Colonic mucosa (tissue), 4 donors: ENCODE measurements around the gene FHL3. TPM values are rescaled to one million over a fixed set of nuclear protein-coding genes. Genes with fewer than 3 reads are reported as not detected.

Source experiments
- DNase-seq: peaks from one replicate; pipeline ENCODE4 v3.0.0-alpha.2; 2020
- H3K27ac ChIP-seq: fragments of 200-600 bp; one replicate; pipeline ENCODE4 v1.8.0; 2021
- H3K27me3 ChIP-seq: fragments of 200-600 bp; one replicate; pipeline ENCODE4 v1.8.0; 2021
- H3K36me3 ChIP-seq: fragments of 200-600 bp; one replicate; pipeline ENCODE4 v1.8.0; 2021
- H3K4me1 ChIP-seq: fragments of 200-600 bp; one replicate; pipeline ENCODE4 v1.8.0; 2021; ENCODE audit warnings: mild to moderate bottlenecking
- H3K4me3 ChIP-seq: fragments of 200-600 bp; one replicate; pipeline ENCODE4 v1.8.0; 2021
- H3K9ac ChIP-seq, 2 donors: one replicate each; pipeline ENCODE4 v1.7.0; 2013; ENCODE audit warnings: control low read depth in 2 of 2, low read depth in 2 of 2, low read length in 2 of 2
- H3K9me3 ChIP-seq: fragments of 200-600 bp; one replicate; pipeline ENCODE4 v1.8.0; 2021
- intact Hi-C: fragments of 100-400 bp; cut with DNase I; formaldehyde crosslinking; loops from one replicate; pipeline ENCODE4 v1.14.1; 2022
- total RNA-seq, 2 donors: library from RNA; stranded (reverse); fragmentation: NEBNext Ultra II Directional in 1 of 2; extraction: Animal tissue kit (Norgen Biotek cat#: 25700) in 1 of 2; gene quantifications; one replicate each; pipeline ENCODE4 v1.2.1, GENCODE V29; 2021
- TF ChIP-seq, protein P1 (sequence below): fragments of 200-600 bp; IDR thresholded peaks from one replicate; pipeline ENCODE4 v1.8.0; 2022; ENCODE audit warnings: antibody characterized with exemption, mild to moderate bottlenecking
- donor health status: healthy.
- donor health status: DM: no; HTN: no; CAD: no.
- donor health status: DM: no; HTN: no; CAD: no.

The FHL3 gene
- total RNA-seq, 2 donors from 2014 or later: 2.7 to 7.8 TPM

GRCh38 chr1:38044221-38045215, 39.2 kb upstream of the FHL3 start:
- Histone ChIP-seq H3K9me3 (no peaks in the 10 kb centered on the region), H3K9ac (peak overlapping the region in 1 of 2 donors; percentile 12), H3K27ac (no peak overlapping the region), H3K4me1 (no peaks in the 10 kb centered on the region), H3K27me3 (peaks cover 55% of the 10 kb centered on the region), H3K36me3 (no peaks in the 10 kb centered on the region), H3K4me3 (no peak overlapping the region)
- intact Hi-C loops: loop anchor here (5.0 kb wide), 2 partner anchors 543 to 793 kb away; no protein-coding TSS in a partner anchor
- TF ChIP-seq, protein P1, sequence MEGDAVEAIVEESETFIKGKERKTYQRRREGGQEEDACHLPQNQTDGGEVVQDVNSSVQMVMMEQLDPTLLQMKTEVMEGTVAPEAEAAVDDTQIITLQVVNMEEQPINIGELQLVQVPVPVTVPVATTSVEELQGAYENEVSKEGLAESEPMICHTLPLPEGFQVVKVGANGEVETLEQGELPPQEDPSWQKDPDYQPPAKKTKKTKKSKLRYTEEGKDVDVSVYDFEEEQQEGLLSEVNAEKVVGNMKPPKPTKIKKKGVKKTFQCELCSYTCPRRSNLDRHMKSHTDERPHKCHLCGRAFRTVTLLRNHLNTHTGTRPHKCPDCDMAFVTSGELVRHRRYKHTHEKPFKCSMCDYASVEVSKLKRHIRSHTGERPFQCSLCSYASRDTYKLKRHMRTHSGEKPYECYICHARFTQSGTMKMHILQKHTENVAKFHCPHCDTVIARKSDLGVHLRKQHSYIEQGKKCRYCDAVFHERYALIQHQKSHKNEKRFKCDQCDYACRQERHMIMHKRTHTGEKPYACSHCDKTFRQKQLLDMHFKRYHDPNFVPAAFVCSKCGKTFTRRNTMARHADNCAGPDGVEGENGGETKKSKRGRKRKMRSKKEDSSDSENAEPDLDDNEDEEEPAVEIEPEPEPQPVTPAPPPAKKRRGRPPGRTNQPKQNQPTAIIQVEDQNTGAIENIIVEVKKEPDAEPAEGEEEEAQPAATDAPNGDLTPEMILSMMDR: no peak
- DNase-seq: no peak

GRCh38 chr1:38043036-38043747, 37.9 kb upstream of the FHL3 start:
- DNase-seq: no peak
- H3K9me3 ChIP-seq: no peaks in the 10 kb centered on the region
- no peak overlapping the region for H3K4me3 ChIP-seq
- no peak overlapping the region for H3K27ac ChIP-seq
- no peaks in the 10 kb centered on the region for H3K4me1 ChIP-seq
- TF ChIP-seq, protein P1: no peak
- H3K9ac ChIP-seq: no peak overlapping the region
- H3K36me3 ChIP-seq: no peaks in the 10 kb centered on the region
- peaks cover 56% of the 10 kb centered on the region for H3K27me3 ChIP-seq
- intact Hi-C loops: loop anchor here (5.0 kb wide), 2 partner anchors 544 to 794 kb away; no protein-coding TSS in a partner anchor

DNA sequence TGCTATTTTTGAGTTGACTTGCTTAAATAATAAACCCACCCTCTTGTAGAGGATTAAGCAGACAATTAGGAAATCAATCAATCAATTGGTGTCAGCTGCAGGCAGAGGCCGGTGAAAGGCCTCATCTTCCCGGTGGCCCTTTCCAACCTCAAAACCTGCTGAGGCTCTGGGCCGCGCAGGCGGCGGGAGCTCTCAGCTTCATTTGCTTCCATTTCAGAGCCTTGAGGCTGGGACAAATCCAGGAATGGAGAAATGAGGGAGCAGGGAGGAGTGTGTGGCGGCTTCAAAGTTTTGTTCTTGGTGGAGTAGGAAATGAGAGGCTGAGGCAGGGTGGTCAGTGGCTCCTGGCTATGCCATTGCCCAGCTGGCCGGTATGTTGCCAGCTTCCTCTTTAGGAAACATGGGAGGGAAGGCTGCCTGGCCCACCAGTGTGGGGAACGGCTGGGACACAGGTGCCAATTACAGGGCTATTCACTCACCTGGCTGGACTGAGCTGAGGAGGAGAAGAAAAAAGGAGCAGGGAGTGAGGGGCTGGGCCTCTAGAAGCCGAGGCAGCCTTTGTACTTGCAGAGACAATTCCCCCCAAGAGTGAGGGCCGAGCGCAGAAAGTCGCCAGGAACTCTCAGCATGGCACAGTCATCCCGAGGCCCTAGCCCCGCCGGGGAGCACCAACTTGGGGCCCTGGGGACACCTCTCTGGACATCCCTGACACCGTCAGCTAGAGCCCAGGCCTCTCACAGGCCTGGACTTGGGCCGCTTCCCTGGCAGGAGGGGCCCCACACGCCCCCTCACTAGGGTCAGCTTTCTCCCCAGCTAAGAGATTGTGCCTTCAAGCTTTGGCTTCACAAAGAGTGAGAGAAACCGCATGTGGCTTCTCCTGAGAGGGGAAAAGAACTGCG, 36.9 kb upstream of the FHL3 start:
- no peak overlapping the region for H3K9ac ChIP-seq
- no peaks in the 10 kb centered on the region for H3K4me1 ChIP-seq
- H3K27ac ChIP-seq: no peak overlapping the region
- intact Hi-C loops: loop anchor here (5.0 kb wide), 2 partner anchors 545 to 795 kb away; no protein-coding TSS in a partner anchor
- TF ChIP-seq, protein P1: no peak
- H3K27me3 ChIP-seq: peaks cover 46% of the 10 kb centered on the region
- H3K4me3 ChIP-seq: no peak overlapping the region
- DNase-seq: no peak
- H3K9me3 ChIP-seq: no peaks in the 10 kb centered on the region
- no peaks in the 10 kb centered on the region for H3K36me3 ChIP-seq

- no peaks in the 10 kb centered on the region for H3K36me3 ChIP-seq
- H3K9ac ChIP-seq: no peak overlapping the region
- H3K4me3 ChIP-seq: no peak overlapping the region
- H3K4me1 ChIP-seq: no peaks in the 10 kb centered on the region
- DNase-seq: no peak
- no peak overlapping the region for H3K27ac ChIP-seq
- H3K9me3 ChIP-seq: no peaks in the 10 kb centered on the region
- intact Hi-C loops: loop anchor here (5.0 kb wide), 2 partner anchors 548 to 798 kb away; no protein-coding TSS in a partner anchor
- H3K27me3 ChIP-seq: peaks cover 34% of the 10 kb centered on the region
- TF ChIP-seq, protein P1: no peak
Observed at GRCh38 chr1:38039331-38040088, 34.2 kb upstream of the FHL3 start.
